ENCODE measurements around the gene TOMM7. TPM values are rescaled to one million over a fixed set of nuclear protein-coding genes. Genes with fewer than 3 reads are reported as not detected.
"Not testable (repeated sequence)": the region's sequence is repeated elsewhere in the genome, so short reads cannot be mapped to it uniquely, and the experiment has no call there.

TOMM7 gene
- total RNA-seq, 1 experiment from 2014 or later: 325 TPM

- no peak overlapping the region for H3K9ac ChIP-seq (ENCODE audit: low read length)
- H3K27ac ChIP-seq (ENCODE audit: low read depth, low read length): no peak overlapping the region
- ATAC-seq (no peak), DNase-seq (ENCODE audit: low read depth, low spot score) (no peak)
- no TSS peak for BruUV-seq (replicated peaks)
- ChIA-PET RAD21 (ENCODE audit: low non-redundant PET in 1 of 2, low total read pairs in 2 of 2, uncharacterized antibody in 2 of 2, unreplicated experiment in 2 of 2) (no interaction called here), POLR2A (no interaction called here), CTCF (interaction anchor here (1.2 to 2.5 kb wide), 3 partner anchors 12 to 220 kb away, joined by 3 to 15 read pairs (median 9); partner anchors contain the start of gene IL6)
- intact Hi-C loops (cut with micrococcal nuclease): no loop called here
- no peaks in the 10 kb centered on the region for H4K20me1 ChIP-seq (ENCODE audit: insufficient read depth)
- no peaks in the 10 kb centered on the region for H3K9me3 ChIP-seq (ENCODE audit: control insufficient read depth in 1 of 2, insufficient read depth in 1 of 2, low read depth in 1 of 2, low read length in 2 of 2)
- H3K4me2 ChIP-seq (ENCODE audit: low read length): peak overlapping the region; percentile 5; the same call in 1 of the 2 replicates
- no peaks in the 10 kb centered on the region for H3K9me2 ChIP-seq (ENCODE audit: insufficient read depth)
- H3K27me3 ChIP-seq (ENCODE audit: insufficient read depth, low read length): no peaks in the 10 kb centered on the region
- no peak overlapping the region for H3K4me3 ChIP-seq (replicated peaks in 1 of 2; ENCODE audit: low read depth in 1 of 2, low read length in 2 of 2)
- H3K36me3 ChIP-seq (ENCODE audit: control insufficient read depth in 1 of 2, insufficient read depth in 2 of 2, low read length in 2 of 2): no peaks in the 10 kb centered on the region
- peaks cover 0 to 9% of the 10 kb centered on the region in 2 experiments; a peak in 1 of 4 replicates for H3K4me1 ChIP-seq (ENCODE audit: control insufficient read depth in 1 of 2, insufficient read depth in 2 of 2, low read length in 2 of 2)
- peak overlapping the region; percentile 60 for H2AFZ ChIP-seq (ENCODE audit: low read depth, low read length, poor library complexity, severe bottlenecking)
- TF ChIP-seq ELF1 (IDR thresholded peaks at IDR 0.05; ENCODE audit: borderline replicate concordance, low read depth): no peak
- TF ChIP-seq EGR1 (IDR thresholded peaks at IDR 0.05; ENCODE audit: low read depth): peak; percentile 45; the same call in 1 of the 2 replicates
- TF ChIP-seq ZNF274 (IDR thresholded peaks at IDR 0.05; ENCODE audit: low read depth, low read length): no peak
- TF ChIP-seq SRF (IDR thresholded peaks at IDR 0.05; ENCODE audit: low read depth): no peak
- no peak for TF ChIP-seq MAX (IDR thresholded peaks at IDR 0.05)
- H3K79me2 ChIP-seq (ENCODE audit: insufficient read depth, low read length): no peaks in the 10 kb centered on the region
Measured at GRCh38 chr7:22781230-22781711, 41.4 kb downstream of the TOMM7 start.

- H3K9ac ChIP-seq (ENCODE audit: low read length); H3K9me3 ChIP-seq (ENCODE audit: control insufficient read depth in 1 of 2, insufficient read depth in 1 of 2, low read depth in 1 of 2, low read length in 2 of 2); H3K9me2 ChIP-seq (ENCODE audit: insufficient read depth); intact Hi-C loops (cut with micrococcal nuclease); H3K27me3 ChIP-seq (ENCODE audit: insufficient read depth, low read length); ATAC-seq; H4K20me1 ChIP-seq (ENCODE audit: insufficient read depth); H3K27ac ChIP-seq (ENCODE audit: low read depth, low read length); H3K4me2 ChIP-seq (ENCODE audit: low read length); DNase-seq (ENCODE audit: low read depth, low spot score); H3K4me3 ChIP-seq (replicated peaks in 1 of 2; ENCODE audit: low read depth in 1 of 2, low read length in 2 of 2); H3K79me2 ChIP-seq (ENCODE audit: insufficient read depth, low read length); H3K4me1 ChIP-seq (ENCODE audit: control insufficient read depth in 1 of 2, insufficient read depth in 2 of 2, low read length in 2 of 2); H3K36me3 ChIP-seq (ENCODE audit: control insufficient read depth in 1 of 2, insufficient read depth in 2 of 2, low read length in 2 of 2); BruUV-seq (replicated peaks); POLR2A ChIA-PET; H2AFZ ChIP-seq (ENCODE audit: low read depth, low read length, poor library complexity, severe bottlenecking); RAD21 ChIA-PET (ENCODE audit: low non-redundant PET in 1 of 2, low total read pairs in 2 of 2, uncharacterized antibody in 2 of 2, unreplicated experiment in 2 of 2): not testable (repeated sequence)
- CTCF ChIA-PET: interaction anchor here (1.8 kb wide), 1 partner anchor 52 kb away, joined by 7 read pairs; the partner anchor contains the start of gene IL6
Measured at GRCh38 chr7:22779730-22780323, 42.8 kb downstream of the TOMM7 start.
